SK-MEL-5 (cell line): ENCODE results near the gene PRKCE. TPM values are rescaled to one million over a fixed set of nuclear protein-coding genes. Genes with fewer than 3 reads are reported as not detected.

ENCODE experiments used
- DNase-seq: peaks from one replicate; pipeline ENCODE4 v3.0.0-alpha.2; 2016; ENCODE audit warnings: low read depth, low spot score
- in situ Hi-C: cut with HindIII; loops from 2 replicates; pipeline ENCODE4 v1.10.0; 2016; ENCODE audit warnings: low sequenced_read_pairs, high pct_unique_total_duplicates, low pct_unique_long_range_greater_than_20kb
- total RNA-seq: library from RNA; depleted of rRNA; stranded (reverse); fragments of >200 nt; shearing (Covaris generic); gene quantifications from 2 replicates; pipeline ENCODE4 v1.2.3, GENCODE V29; 2014; rRNA removed

Gene PRKCE
- total RNA-seq, 1 experiment from 2014 or later, result 22.9 TPM

DNA sequence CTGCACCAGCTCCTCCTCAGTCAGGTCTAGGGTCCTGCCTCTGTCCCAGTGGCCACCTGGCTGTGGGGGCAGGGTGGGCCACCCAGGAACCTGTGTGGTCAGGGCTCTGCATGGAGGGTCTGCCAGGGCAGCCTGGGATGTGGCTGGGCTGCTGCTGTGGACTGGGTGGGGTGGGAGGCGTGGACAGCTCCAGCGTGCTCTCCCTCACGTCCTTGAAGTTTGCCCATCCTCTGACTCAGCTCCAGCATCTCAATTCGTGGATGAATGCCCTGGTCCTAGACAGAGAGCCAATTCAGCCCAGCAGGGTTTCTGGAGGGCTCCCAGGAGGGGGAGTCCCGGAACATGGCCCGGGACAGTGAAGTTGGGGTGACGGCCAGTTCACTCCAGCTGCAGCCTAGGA is 581.4 kb downstream of the PRKCE start:
- in situ Hi-C loops, result no loop called here
- DNase-seq, result no peak

GRCh38 chr2:46236006-46236875 is 584.8 kb downstream of the PRKCE start:
- DNase-seq, result no peak
- in situ Hi-C loops, result no loop called here

- no peak for DNase-seq
- in situ Hi-C loops, result no loop called here
Observed at GRCh38 chr2:46236876-46237859, 585.7 kb downstream of the PRKCE start.

Other genes starting within 250 kb of the PRKCE start
- gene SRBD1, start 40.4 kb upstream of the PRKCE start, total RNA-seq, result 23.2 and 31.2 TPM in 2 replicates